GM13976 (cell line): ENCODE measurements around the gene PPFIA3.

Experiments
- DNase-seq: peaks from one replicate; pipeline ENCODE4 v3.0.0; 2012; ENCODE audit warnings: low spot score
- CTCF ChIP-seq: IDR thresholded peaks from 2 replicates; pipeline ENCODE4 v1.5.1; 2012; ENCODE audit warnings: borderline replicate concordance, mild to moderate bottlenecking; ENCODE audit not compliant: insufficient read depth; ENCODE audit errors: extremely low read depth, missing control alignments, control extremely low read depth
- in situ Hi-C: fragments of 300-500 bp; cut with MboI; formaldehyde crosslinking; loops from one replicate; pipeline ENCODE4 v1.12.0; 2022; ENCODE audit warnings: low sequenced_read_pairs, mixed read lengths, inconsistent platforms; ENCODE audit not compliant: unreplicated experiment

Gene PPFIA3

GRCh38 chr19:49092686-49093085, 26.7 kb upstream of the PPFIA3 start:
- no peak for TF ChIP-seq CTCF
- DNase-seq: no peak
- in situ Hi-C loops: no loop called here

- DNase-seq: no peak
- in situ Hi-C loops: no loop called here
- no peak for TF ChIP-seq CTCF
Observed at GRCh38 chr19:49094505-49095482, 24.6 kb upstream of the PPFIA3 start.

- TF ChIP-seq CTCF: peak; percentile 99
- DNase-seq: peak; percentile 81
- in situ Hi-C loops: no loop called here
Observed at GRCh38 chr19:49097453-49098288, 21.7 kb upstream of the PPFIA3 start.

GRCh38 chr19:49098795-49099194, 20.5 kb upstream of the PPFIA3 start:
- in situ Hi-C loops: no loop called here
- DNase-seq: no peak
- TF ChIP-seq CTCF: no peak

GRCh38 chr19:49101160-49101559, 18.2 kb upstream of the PPFIA3 start:
- no peak for DNase-seq
- in situ Hi-C loops: no loop called here
- no peak for TF ChIP-seq CTCF

GRCh38 chr19:49102303-49102702, 17.0 kb upstream of the PPFIA3 start:
- no peak for DNase-seq
- no peak for TF ChIP-seq CTCF
- in situ Hi-C loops: no loop called here
